Mesothelial cell of epicardium (in vitro differentiated cells): Measurements from ENCODE around the gene PCED1B. TPM values are rescaled to one million over a fixed set of nuclear protein-coding genes. Genes with fewer than 3 reads are reported as not detected.
A peak's percentile ranks its signal among the peaks of the same experiment; 100 is the strongest.

ENCODE experiments used
- DNase-seq, 2 experiments: peaks; one replicate each; pipeline ENCODE4 v3.0.0; 2021; ENCODE audit warnings: low spot score in 2 of 2; ENCODE audit not compliant: unreplicated experiment in 2 of 2
- H3K27ac Mint-ChIP-seq: 2 replicates; pipeline ENCODE4 v1.8.0; 2021; ENCODE audit warnings: mixed read lengths
- H3K27me3 Mint-ChIP-seq: 2 replicates; pipeline ENCODE4 v1.8.0; 2021; ENCODE audit warnings: low read depth, mixed read lengths
- H3K36me3 Mint-ChIP-seq: 2 replicates; pipeline ENCODE4 v1.8.0; 2021; ENCODE audit warnings: mixed read lengths
- H3K4me1 Mint-ChIP-seq: 2 replicates; pipeline ENCODE4 v1.8.0; 2021; ENCODE audit warnings: mixed read lengths
- H3K4me3 Mint-ChIP-seq: 2 replicates; pipeline ENCODE4 v1.8.0; 2021; ENCODE audit warnings: mild to moderate bottlenecking, moderate library complexity, mixed read lengths
- H3K9me3 Mint-ChIP-seq: 2 replicates; pipeline ENCODE4 v1.8.0; 2021; ENCODE audit warnings: mixed read lengths
- CTCF ChIP-seq: fragments of 200-600 bp; sonication (generic); IDR thresholded peaks from one replicate; pipeline ENCODE4 v1.5.0; 2021; ENCODE audit warnings: antibody characterized with exemption; ENCODE audit not compliant: unreplicated experiment
- total RNA-seq: library from RNA; stranded (reverse); gene quantifications from 3 replicates; pipeline ENCODE4 v1.2.1, GENCODE V29; 2021

Gene PCED1B
- total RNA-seq, 1 donor from 2014 or later, result 2.8 TPM

DNA sequence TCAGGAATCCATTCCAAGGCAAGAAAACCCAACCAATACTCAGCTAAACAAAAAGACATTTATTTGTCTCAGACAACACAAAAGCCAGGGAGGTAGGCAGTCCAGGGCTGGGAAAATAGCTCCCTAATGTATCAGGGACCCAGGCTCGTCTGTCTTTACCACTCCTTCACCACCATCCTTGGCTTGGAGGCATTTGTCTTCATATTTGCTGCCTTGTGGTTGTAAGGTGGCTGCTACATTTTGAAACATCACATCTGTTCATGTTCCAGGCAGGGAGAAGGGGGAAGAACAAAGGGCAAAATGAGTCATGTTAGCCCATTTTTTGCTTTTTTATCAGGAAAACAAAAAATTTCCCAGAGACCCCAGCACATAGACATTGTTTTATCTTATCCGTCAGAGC is 44.8 kb upstream of the PCED1B start:
- no peak overlapping the region for H3K27ac Mint-ChIP-seq
- no peaks in the 10 kb centered on the region for H3K27me3 Mint-ChIP-seq
- no peak for DNase-seq
- H3K4me1 Mint-ChIP-seq, result peaks cover 36% of the 10 kb centered on the region
- H3K9me3 Mint-ChIP-seq, result peaks cover 12% of the 10 kb centered on the region
- no peak overlapping the region for H3K4me3 Mint-ChIP-seq
- TF ChIP-seq CTCF, result no peak
- H3K36me3 Mint-ChIP-seq, result no peaks in the 10 kb centered on the region

DNA sequence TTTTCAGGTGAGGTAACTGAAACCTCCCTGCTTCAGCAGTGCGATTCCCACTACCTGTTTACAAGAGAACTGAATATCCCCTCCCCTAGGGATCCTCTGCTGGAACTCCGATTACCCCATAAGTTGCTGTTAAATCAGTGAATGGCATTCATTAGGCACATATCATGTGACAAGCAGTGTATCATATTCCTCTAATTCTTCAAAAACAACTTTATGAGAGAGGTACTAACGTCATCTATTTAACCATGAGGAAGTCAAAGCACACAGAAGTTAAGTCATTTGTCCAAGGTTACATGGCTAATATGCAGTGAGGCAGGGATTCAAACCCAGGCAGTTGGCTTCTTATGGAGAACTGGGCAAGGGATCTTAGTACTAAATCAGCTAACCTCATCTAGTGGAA is 43.9 kb upstream of the PCED1B start:
- Mint-ChIP-seq H3K4me3 (no peak overlapping the region), H3K4me1 (peaks cover 36% of the 10 kb centered on the region), H3K9me3 (peaks cover 12% of the 10 kb centered on the region), H3K27me3 (no peaks in the 10 kb centered on the region), H3K36me3 (no peaks in the 10 kb centered on the region), H3K27ac (no peak overlapping the region)
- no peak for DNase-seq
- no peak for TF ChIP-seq CTCF

GRCh38 chr12:47038270-47038748 is 41.1 kb upstream of the PCED1B start:
- DNase-seq, result no peak
- Mint-ChIP-seq H3K27ac (peak overlapping the region; percentile 85), H3K4me1 (peaks cover 28% of the 10 kb centered on the region), H3K36me3 (peaks cover 2% of the 10 kb centered on the region), H3K4me3 (no peak overlapping the region), H3K27me3 (no peaks in the 10 kb centered on the region), H3K9me3 (peaks cover 15% of the 10 kb centered on the region)
- no peak for TF ChIP-seq CTCF

- no peak for TF ChIP-seq CTCF
- no peak overlapping the region for H3K4me3 Mint-ChIP-seq
- no peak overlapping the region for H3K27ac Mint-ChIP-seq
- H3K36me3 Mint-ChIP-seq, result peaks cover 2% of the 10 kb centered on the region
- H3K9me3 Mint-ChIP-seq, result peaks cover 15% of the 10 kb centered on the region
- peaks cover 22% of the 10 kb centered on the region for H3K4me1 Mint-ChIP-seq
- no peaks in the 10 kb centered on the region for H3K27me3 Mint-ChIP-seq
- DNase-seq, result no peak
These were observed 40.3 kb upstream of the PCED1B start for GRCh38 chr12:47039079-47039478.

- no peak for DNase-seq
- peaks cover 2% of the 10 kb centered on the region for H3K36me3 Mint-ChIP-seq
- no peaks in the 10 kb centered on the region for H3K27me3 Mint-ChIP-seq
- TF ChIP-seq CTCF, result no peak
- H3K9me3 Mint-ChIP-seq, result peaks cover 15% of the 10 kb centered on the region
- no peak overlapping the region for H3K27ac Mint-ChIP-seq
- no peak overlapping the region for H3K4me3 Mint-ChIP-seq
- peaks cover 15% of the 10 kb centered on the region for H3K4me1 Mint-ChIP-seq
These were observed 39.7 kb upstream of the PCED1B start for GRCh38 chr12:47039756-47040155.

DNA sequence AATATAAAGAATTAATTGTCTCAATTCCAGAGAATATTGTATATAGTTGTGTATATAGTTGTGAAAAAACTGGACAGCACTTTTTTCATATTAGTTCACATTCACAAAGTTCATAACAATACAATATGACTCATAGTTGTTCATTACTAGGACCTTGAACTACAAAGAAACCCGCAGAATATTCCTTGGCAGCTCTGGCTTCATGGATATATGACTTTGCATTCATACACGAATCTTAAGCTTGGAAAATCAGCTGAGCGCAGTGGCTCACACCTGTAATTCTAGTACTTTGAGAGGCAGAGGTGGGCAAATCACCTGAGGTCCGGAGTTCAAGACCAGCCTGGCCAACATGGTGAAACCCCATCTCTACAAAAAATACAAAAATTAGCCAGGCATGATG is 38.1 kb upstream of the PCED1B start:
- Mint-ChIP-seq H3K4me3 (no peak overlapping the region), H3K27me3 (no peaks in the 10 kb centered on the region), H3K36me3 (peaks cover 2% of the 10 kb centered on the region), H3K4me1 (peaks cover 7% of the 10 kb centered on the region), H3K9me3 (peaks cover 15% of the 10 kb centered on the region), H3K27ac (no peak overlapping the region)
- DNase-seq, result no peak
- TF ChIP-seq CTCF, result no peak
